Right atrium auricular region (tissue), 2 donors: ENCODE results near the gene OSBPL5. TPM values are rescaled to one million over a fixed set of nuclear protein-coding genes. Genes with fewer than 3 reads are reported as not detected.
"Not testable (repeated sequence)": the region's sequence is repeated elsewhere in the genome, so short reads cannot be mapped to it uniquely, and the experiment has no call there.

Experiments
- DNase-seq: peaks from one replicate; pipeline ENCODE4 v3.0.0-alpha.2; 2019; ENCODE audit warnings: low spot score
- H3K27ac ChIP-seq, 2 donors: fragments of 200-600 bp; sonication (generic); 1 replicate in 1 of 2; 2 replicates in 1 of 2; pipeline ENCODE4 v1.5.1; 2016 to 2019
- H3K27me3 ChIP-seq, 2 donors: fragments of 200-600 bp; sonication (generic); one replicate each; pipeline versions ENCODE4 v1.5.1 to v1.6.0; 2017 to 2019
- H3K36me3 ChIP-seq: fragments of 200-600 bp; sonication (generic); one replicate; pipeline ENCODE4 v1.5.1; 2016
- H3K4me1 ChIP-seq, 2 donors: fragments of 200-600 bp; sonication (generic); one replicate each; pipeline versions ENCODE4 v1.5.1 to v1.6.0; 2017 to 2019
- H3K4me3 ChIP-seq, 2 donors: fragments of 200-600 bp; sonication (generic); 1 replicate in 1 of 2; 2 replicates in 1 of 2; pipeline ENCODE4 v1.5.1; 2017 to 2019; ENCODE audit warnings: mild to moderate bottlenecking in 1 of 2, moderate library complexity in 1 of 2
- H3K9me3 ChIP-seq, 2 donors: fragments of 200-600 bp; sonication (generic); one replicate each; pipeline ENCODE4 v1.5.1; 2019
- total RNA-seq, 2 donors: library from RNA; depleted of rRNA; stranded (reverse); fragments of >200 nt; gene quantifications; one replicate each; pipeline ENCODE4 v1.1.0, GENCODE V29; 2016
- TF ChIP-seq, protein P1 (sequence below), 2 donors: fragments of 200-600 bp; sonication (generic); IDR thresholded peaks; one replicate each; pipeline ENCODE4 v1.5.1; 2019; ENCODE audit warnings: antibody characterized with exemption in 2 of 2

Gene OSBPL5
- total RNA-seq, 2 donors from 2014 or later = 11.1 to 17.8 TPM

DNA sequence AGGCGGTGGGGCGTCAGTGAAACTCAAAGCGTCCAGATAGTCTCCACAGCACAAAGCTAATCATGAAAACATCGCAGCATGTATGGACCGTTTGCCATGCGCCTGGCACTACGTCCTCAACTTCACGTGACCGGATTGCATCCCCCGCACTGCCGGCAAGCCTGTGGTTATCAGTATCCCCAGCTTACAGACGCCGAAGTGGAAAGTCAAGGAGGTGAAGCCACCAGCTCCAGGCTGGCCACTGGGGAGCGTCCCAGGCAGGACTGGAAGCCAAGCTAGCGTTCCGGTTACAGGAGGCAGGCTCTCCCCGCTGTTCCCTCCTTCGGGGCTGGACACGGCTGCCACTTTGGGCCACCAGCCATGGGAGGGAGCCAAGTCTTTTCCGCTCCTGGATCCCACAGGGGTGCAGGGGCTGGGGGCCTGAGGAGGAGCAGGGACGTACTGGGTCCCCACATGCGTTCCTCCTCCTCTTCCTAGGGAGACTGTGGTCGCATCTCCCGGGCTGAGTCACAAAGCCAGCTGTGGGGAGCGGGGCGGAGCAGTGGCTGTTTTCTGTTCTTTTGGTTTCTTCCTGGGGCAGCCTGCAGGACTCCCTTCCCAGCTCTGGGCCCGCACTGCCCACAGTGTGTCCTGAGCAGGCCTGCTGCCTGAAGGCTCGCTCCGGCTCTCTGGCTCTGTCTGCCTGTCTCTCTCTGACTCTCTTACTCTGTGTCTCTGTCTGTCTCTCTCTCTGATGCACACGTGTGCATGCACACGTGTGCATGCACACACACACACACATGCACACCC lies 4.3 kb upstream of the OSBPL5 start:
- no peak for DNase-seq
- TF ChIP-seq, protein P1, sequence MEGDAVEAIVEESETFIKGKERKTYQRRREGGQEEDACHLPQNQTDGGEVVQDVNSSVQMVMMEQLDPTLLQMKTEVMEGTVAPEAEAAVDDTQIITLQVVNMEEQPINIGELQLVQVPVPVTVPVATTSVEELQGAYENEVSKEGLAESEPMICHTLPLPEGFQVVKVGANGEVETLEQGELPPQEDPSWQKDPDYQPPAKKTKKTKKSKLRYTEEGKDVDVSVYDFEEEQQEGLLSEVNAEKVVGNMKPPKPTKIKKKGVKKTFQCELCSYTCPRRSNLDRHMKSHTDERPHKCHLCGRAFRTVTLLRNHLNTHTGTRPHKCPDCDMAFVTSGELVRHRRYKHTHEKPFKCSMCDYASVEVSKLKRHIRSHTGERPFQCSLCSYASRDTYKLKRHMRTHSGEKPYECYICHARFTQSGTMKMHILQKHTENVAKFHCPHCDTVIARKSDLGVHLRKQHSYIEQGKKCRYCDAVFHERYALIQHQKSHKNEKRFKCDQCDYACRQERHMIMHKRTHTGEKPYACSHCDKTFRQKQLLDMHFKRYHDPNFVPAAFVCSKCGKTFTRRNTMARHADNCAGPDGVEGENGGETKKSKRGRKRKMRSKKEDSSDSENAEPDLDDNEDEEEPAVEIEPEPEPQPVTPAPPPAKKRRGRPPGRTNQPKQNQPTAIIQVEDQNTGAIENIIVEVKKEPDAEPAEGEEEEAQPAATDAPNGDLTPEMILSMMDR (IDR thresholded peaks at IDR 0.05) = peak in 1 of 2 donors; percentile 34
- Histone ChIP-seq H3K27me3 (no peaks in the 10 kb centered on the region), H3K4me3 (peak overlapping the region; percentile 32 to 41), H3K4me1 (peaks cover 0 to 26% of the 10 kb centered on the region in 2 donors), H3K27ac (peak overlapping the region; percentile 48 to 60), H3K9me3 (no peaks in the 10 kb centered on the region), H3K36me3 (no peaks in the 10 kb centered on the region)

- H3K27ac ChIP-seq = peak overlapping the region in 1 of 2 donors; percentile 48
These were observed 3.7 kb upstream of the OSBPL5 start for GRCh38 chr11:3168742-3169254.

GRCh38 chr11:3167143-3168119 lies 2.3 kb upstream of the OSBPL5 start:
- H3K4me1 ChIP-seq = peaks cover 0 to 46% of the 10 kb centered on the region in 2 donors

More at GRCh38 chr11:3168742-3169254, 3.7 kb upstream of the OSBPL5 start:
- Histone ChIP-seq H3K4me1 (peaks cover 0 to 32% of the 10 kb centered on the region in 2 donors), H3K4me3 (peak overlapping the region; percentile 32 to 41)
- not testable (repeated sequence) for H3K36me3 ChIP-seq, DNase-seq, H3K9me3 ChIP-seq, H3K27me3 ChIP-seq

DNA sequence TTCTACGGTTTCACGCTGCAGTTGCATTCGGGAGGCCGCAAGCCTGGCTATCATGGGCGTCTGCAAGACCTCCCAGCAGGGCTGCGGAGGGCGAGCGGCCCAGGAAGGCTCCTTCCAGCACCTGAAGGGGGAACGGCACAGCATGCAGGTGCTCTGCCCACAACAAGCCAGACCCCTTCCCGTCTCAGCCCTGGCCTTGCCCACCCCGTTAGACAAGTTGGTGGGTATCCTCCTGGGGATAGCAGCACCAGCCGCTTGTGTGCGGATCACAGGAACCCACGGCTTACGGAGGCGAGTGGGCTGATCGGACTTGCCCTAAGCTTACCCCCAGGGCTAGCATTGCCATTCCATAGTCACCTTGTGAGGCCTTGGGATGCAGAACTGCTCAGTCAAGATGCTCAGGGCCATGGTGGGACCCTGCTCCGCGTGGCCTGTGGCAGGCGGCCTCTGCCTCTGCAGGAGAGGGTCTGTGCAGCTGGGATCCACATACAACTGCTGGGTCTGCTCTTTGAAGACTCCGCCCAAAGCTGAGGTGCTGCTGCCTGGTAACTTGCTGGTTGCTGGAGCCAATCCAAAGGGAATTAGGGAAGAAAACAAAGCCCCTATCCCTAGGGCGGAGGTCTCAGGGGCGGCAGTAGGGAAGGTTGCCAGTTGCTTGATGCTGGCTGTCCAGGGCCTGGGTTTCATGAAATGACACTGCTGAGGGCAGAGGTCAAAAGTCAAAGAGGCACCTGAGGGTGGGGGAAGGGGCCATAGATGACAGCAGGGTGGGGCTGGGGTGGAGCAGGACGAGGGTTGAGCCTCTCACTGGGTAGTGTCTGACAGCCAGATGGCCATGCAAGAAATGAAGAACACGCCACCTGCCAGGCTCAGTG lies 1.4 kb upstream of the OSBPL5 start:
- H3K27me3 ChIP-seq = no peaks in the 10 kb centered on the region
- H3K9me3 ChIP-seq = no peaks in the 10 kb centered on the region
- TF ChIP-seq, protein P1 (IDR thresholded peaks at IDR 0.05) = no peak
- H3K4me1 ChIP-seq = peaks cover 0 to 55% of the 10 kb centered on the region in 2 donors
- no peaks in the 10 kb centered on the region for H3K36me3 ChIP-seq
- no peak overlapping the region for H3K27ac ChIP-seq
- no peak overlapping the region for H3K4me3 ChIP-seq
- no peak for DNase-seq

More at GRCh38 chr11:3167143-3168119, 2.3 kb upstream of the OSBPL5 start:
- no peak for DNase-seq
- Histone ChIP-seq H3K27ac (no peak overlapping the region), H3K4me3 (no peak overlapping the region), H3K36me3 (no peaks in the 10 kb centered on the region), H3K9me3 (no peaks in the 10 kb centered on the region), H3K27me3 (no peaks in the 10 kb centered on the region)
- TF ChIP-seq, protein P1 (IDR thresholded peaks at IDR 0.05) = no peak

DNA sequence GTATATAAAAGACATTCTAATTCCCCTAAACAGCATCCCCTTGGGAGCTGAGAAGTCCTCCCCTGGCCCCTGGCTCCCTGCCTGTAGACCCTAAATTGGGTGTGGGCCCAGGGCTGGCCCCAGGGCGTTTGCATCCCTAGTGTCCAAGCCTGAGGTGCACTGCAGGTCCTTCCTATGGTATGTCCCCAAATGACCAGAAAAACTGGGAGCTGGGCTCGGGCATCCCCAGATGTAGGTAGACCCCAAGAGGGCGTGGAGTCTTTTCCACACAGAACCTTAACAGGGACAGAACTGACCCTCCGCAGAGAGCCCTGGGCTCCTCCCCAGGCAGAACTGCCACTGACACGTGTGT lies 782 bp upstream of the OSBPL5 start:
- Histone ChIP-seq H3K9me3 (no peaks in the 10 kb centered on the region), H3K27ac (no peak overlapping the region), H3K36me3 (no peaks in the 10 kb centered on the region), H3K27me3 (no peaks in the 10 kb centered on the region), H3K4me3 (no peak overlapping the region), H3K4me1 (peaks cover 0 to 62% of the 10 kb centered on the region in 2 donors)
- no peak for DNase-seq
- TF ChIP-seq, protein P1 (IDR thresholded peaks at IDR 0.05) = no peak
